ES-I3 (cell line): ENCODE results near the gene RNF213.

Source experiments
- H3K36me3 ChIP-seq: 2 replicates; pipeline ENCODE4 v1.6.1; 2013; ENCODE audit warnings: mild to moderate bottlenecking, low read length, control low read depth, moderate library complexity; ENCODE audit not compliant: insufficient read depth
- H3K4me1 ChIP-seq: 2 replicates; pipeline ENCODE4 v1.6.1; 2013; ENCODE audit warnings: mild to moderate bottlenecking, control low read depth, low read length; ENCODE audit not compliant: insufficient read depth
- H3K9ac ChIP-seq: 2 replicates; pipeline ENCODE4 v1.6.1; 2013; ENCODE audit warnings: low read depth, mild to moderate bottlenecking, low read length, moderate library complexity
- H3K9me3 ChIP-seq: 2 replicates; pipeline ENCODE4 v1.6.1; 2013; ENCODE audit warnings: mild to moderate bottlenecking, low read length, moderate library complexity; ENCODE audit not compliant: control insufficient read depth, insufficient read depth

RNF213 gene

DNA sequence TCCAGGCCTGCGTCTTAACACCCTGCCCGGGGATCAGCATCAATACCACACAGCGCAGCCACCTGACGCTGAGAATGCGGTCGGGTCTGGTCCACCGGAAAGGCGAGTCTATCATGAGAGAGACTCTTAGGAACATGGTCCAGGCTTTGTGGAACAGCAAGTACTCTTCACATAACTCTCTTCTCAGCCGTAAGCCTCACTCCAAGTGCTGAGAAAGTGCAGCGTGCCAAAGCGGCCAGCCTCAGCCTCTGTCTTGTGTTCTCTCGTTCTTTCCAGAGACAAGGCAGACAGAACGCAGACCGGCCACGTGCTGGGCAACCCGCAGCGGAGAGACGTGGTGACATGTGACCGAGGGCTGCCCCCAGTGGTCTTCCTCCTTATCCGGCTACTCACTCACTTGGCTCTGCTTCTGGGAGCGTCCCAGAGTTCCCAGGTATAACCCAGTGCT, 119.9 kb downstream of the RNF213 start:
- Histone ChIP-seq H3K36me3 (peaks cover 43% of the 10 kb centered on the region), H3K9me3 (no peaks in the 10 kb centered on the region), H3K4me1 (no peaks in the 10 kb centered on the region), H3K9ac (no peak overlapping the region)

DNA sequence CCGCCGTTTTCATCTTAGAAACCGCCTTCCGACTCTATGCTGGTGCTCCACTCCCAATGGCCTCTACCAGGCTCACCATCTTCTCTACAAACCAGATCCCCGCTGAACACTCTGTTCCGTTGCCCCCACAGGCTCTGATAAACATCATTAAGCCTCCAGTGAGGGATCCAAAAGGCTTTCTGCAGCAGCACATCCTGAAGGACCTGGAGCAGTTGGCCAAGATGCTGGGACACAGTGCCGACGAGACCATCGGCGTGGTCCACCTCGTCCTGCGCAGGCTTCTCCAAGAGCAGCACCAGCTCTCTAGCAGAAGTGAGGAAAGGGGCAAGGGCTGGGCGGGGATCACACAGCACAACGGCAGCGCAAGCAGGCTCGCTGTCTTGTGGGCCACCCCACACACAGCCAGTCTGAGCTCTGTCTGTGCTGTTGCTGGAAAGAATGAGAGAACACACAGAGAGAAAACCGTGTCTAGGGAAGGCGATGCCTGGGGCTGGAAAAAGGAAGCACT, 120.8 kb downstream of the RNF213 start:
- peaks cover 47% of the 10 kb centered on the region for H3K36me3 ChIP-seq
- H3K9me3 ChIP-seq: no peaks in the 10 kb centered on the region
- no peak overlapping the region for H3K9ac ChIP-seq
- no peaks in the 10 kb centered on the region for H3K4me1 ChIP-seq

DNA sequence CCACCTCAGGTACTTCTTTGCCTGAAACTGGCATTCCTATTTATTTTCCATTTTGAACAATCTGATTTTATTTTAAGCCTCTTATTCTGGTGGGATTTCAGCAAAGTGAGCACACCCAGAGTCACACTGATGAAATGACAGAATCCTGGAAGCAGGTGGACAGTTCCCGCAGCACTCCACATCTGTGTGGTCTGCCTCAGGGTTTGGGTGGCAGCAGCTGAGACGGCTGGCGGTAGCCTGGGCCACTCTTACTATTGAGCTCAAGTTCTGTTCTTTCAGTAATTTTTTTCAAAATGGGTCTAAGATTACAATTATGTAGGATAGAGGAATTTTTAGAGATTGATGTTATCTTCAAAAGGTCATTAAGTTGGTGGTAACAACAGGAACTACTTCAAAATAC, 121.8 kb downstream of the RNF213 start:
- Histone ChIP-seq H3K36me3 (peaks cover 42% of the 10 kb centered on the region), H3K4me1 (no peaks in the 10 kb centered on the region), H3K9me3 (no peaks in the 10 kb centered on the region), H3K9ac (no peak overlapping the region)

DNA sequence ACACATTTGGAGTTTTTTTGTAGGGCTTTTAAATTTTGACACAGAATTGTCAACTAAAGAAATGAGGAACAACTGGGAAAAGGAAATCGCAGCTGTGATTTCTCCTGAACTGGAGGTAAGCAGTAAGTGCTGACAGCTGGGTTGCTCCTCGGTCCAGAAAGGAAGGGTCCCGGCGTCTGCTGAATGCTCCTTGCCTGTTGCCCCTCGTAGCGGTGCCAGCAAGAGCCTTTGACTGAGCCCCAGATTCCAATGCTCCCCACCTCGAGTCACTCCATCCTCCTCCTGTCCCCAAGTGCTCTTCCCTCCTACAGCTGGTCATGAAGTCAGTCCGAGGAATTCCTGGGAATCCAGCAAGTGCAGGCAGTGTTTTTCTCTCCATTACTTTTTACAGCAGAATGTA, 122.3 kb downstream of the RNF213 start:
- no peak overlapping the region for H3K9ac ChIP-seq
- no peaks in the 10 kb centered on the region for H3K4me1 ChIP-seq
- no peaks in the 10 kb centered on the region for H3K9me3 ChIP-seq
- peaks cover 38% of the 10 kb centered on the region for H3K36me3 ChIP-seq

DNA sequence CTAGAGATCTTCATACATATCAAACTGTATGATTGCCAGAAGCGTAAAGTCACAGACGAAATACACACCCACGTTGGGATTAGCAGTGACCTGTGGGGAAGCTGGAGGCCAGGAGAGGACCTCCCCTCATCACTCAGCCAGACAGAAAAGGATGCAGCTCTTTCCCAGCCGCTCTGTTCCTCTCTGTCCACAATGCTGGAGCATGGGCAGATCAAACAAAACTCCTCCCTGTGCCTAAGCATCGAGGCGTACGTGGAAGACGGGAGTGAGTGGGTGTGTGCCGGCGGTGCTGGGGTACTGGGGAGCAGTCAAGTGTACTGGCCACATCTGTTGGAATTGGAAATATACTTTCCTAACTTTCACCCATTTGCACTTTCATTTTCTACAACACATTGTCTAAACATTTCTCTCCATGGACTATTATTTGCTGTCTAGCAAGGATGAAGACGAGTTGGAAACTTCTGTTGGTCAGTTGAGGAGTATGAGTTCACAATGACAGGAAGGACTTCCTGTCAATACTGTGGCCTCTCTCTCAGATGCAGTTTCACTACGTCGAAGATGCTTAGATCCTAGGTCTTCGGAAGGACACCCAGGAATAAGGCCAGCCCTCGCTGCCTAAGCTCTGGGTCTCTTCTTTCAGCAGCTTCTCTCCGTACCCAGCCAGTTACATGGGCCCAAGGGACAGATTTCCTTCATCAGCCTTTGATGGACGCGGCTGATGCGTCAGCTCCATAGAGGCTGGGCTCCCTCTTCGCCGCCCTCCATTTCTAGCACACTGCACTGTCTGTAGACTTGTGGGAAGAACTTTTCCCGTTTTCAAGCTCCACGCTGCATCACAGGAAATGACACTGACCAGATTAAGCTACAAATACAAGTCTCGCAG, 123.7 kb downstream of the RNF213 start:
- no peak overlapping the region for H3K9ac ChIP-seq
- H3K9me3 ChIP-seq: no peaks in the 10 kb centered on the region
- H3K4me1 ChIP-seq: no peaks in the 10 kb centered on the region
- H3K36me3 ChIP-seq: peaks cover 43% of the 10 kb centered on the region

DNA sequence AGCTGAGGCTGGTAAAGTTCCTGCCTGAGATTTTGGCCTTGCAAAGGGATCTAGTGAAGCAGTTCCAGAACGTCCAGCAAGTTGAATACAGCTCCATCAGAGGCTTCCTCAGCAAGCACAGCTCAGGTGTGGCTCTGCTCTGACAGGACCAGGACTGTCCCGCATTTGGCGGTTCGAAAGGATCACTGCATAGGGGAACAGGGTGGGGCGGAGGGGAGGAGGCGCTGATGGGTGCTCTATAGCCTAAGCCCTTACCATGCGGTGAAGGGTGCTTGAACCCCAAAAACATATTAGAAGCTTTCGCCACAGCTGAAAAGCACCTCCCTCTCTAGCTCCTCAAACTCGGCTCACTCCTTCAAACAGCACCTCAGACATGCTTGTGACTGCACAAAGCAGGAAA, 124.4 kb downstream of the RNF213 start:
- Histone ChIP-seq H3K36me3 (peaks cover 43% of the 10 kb centered on the region), H3K9me3 (no peaks in the 10 kb centered on the region), H3K9ac (no peak overlapping the region), H3K4me1 (no peaks in the 10 kb centered on the region)

DNA sequence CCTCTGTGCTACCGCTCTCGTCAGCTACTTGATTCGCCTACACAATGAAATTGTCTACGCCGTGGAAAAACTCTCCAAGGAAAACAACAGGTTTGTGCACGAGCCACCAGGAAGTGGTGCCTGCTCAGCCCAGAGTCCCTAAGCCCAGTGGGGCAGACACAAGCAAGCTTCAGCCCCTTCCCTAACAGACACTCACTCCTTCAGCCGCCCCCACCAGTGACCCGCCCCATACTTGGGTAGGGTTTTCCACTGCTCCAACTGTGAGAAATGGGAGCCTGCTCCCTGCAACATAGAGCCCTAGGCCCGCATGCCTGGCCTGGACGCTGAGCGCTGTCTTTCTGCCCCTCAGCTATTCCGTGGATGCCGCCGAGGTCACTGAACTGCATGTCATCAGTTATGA, 125.7 kb downstream of the RNF213 start:
- Histone ChIP-seq H3K9me3 (no peaks in the 10 kb centered on the region), H3K9ac (no peak overlapping the region), H3K36me3 (peaks cover 32% of the 10 kb centered on the region), H3K4me1 (no peaks in the 10 kb centered on the region)

DNA sequence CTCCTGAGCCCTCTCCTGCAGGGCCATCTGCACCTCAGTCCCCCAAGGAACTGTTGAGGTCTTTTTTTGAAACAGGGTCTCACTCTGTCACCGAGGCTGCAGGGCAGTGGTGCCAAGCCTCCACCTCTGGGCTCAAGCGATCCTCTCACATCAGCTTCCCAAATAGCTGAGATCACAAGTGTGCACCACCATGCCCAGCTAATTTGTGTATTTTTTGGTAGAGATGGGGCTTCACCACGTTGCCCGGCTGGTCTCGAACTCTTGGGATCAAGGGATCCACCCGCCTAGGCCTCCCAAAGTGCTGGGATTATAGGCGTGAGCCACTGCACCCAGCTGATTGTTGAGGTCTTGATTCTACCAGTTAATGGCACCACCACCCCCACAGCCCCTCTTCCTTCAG, 126.4 kb downstream of the RNF213 start:
- Histone ChIP-seq H3K9ac (no peak overlapping the region), H3K4me1 (no peaks in the 10 kb centered on the region), H3K36me3 (peaks cover 32% of the 10 kb centered on the region), H3K9me3 (no peaks in the 10 kb centered on the region)

DNA sequence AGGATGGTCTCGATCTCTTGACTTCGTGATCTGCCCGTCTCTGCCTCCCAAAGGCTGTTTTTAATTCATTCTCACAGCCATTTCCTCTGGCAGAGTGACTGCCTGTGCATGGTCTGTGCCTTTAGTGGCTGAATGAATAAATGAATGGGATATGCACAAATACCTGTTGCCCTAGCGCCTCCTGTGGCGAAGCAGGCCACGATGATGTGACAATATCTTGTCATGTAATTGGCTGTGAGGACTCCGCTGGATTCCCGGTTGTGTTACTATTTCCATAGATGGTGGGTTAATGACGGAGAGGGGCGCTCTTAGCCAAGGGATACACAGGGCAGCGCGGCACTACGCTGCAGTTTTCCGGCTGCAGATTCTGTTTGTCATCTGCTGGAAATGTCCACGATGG, 127.5 kb downstream of the RNF213 start:
- Histone ChIP-seq H3K9ac (no peak overlapping the region), H3K4me1 (no peaks in the 10 kb centered on the region), H3K36me3 (peaks cover 32% of the 10 kb centered on the region), H3K9me3 (no peaks in the 10 kb centered on the region)

DNA sequence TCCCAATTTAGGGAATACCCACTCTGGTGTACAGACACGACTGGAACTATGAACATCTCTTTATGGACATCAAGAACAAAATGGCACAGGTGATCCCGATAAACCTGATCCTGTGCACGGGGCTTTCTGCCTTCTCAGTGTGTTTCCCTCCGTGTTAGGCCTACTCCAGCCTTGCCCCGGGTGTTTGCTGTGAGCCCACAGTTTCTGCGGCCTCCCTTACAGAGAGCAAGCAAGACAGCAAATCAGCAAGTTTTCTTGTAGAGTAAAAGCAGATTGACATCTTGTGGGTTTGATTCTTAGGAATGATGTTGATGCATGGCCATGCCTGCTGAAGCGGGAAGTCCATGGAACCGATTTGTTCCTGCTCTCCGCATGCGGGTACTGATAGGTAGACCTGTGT, 127.9 kb downstream of the RNF213 start:
- no peak overlapping the region for H3K9ac ChIP-seq
- H3K9me3 ChIP-seq: no peaks in the 10 kb centered on the region
- no peaks in the 10 kb centered on the region for H3K4me1 ChIP-seq
- H3K36me3 ChIP-seq: peaks cover 27% of the 10 kb centered on the region

DNA sequence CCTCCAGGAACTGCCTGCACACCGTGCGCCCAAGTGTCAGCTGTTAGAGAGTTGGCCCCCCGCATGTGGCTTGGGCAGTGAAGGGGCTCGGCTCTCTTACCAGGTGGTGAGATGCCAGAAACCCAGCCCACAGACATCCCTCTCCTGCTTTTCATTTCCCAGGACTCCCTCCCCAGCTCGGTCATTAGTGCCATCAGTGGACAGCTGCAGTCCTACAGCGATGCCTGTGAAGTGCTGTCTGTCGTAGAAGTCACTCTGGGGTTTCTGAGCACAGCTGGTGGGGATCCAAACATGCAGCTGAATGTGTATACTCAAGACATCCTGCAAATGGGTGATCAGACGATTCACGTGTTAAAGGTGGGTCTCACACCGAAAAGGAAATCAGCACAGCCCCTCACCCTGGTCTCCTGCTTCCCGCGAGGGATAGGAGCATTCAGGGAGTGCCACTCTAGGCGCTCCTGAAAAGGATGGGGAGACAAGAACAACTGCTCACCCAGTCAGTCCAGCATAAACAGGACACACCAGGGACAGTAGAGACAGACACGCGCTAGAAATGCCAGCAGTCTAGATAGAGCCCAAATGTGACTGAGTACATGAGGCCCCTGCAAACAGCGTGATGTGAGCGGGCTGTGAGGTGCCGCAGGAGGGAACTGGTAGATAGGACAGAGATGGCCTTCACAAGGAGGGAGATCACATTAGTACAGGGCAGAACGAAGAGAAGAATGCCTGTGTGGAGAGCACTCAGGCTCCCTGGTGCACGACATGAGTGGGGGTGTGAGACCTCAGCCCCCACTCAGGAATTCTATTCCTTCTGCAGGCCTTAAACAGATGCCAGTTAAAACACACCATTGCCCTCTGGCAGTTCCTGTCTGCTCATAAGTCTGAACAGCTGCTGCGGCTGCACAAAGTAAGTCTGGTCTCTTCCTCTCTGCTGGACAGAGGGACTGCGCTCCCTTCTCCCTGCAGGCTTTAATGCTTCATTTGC, 128.7 kb downstream of the RNF213 start:
- Histone ChIP-seq H3K4me1 (no peaks in the 10 kb centered on the region), H3K36me3 (peaks cover 24% of the 10 kb centered on the region), H3K9ac (no peak overlapping the region), H3K9me3 (no peaks in the 10 kb centered on the region)

DNA sequence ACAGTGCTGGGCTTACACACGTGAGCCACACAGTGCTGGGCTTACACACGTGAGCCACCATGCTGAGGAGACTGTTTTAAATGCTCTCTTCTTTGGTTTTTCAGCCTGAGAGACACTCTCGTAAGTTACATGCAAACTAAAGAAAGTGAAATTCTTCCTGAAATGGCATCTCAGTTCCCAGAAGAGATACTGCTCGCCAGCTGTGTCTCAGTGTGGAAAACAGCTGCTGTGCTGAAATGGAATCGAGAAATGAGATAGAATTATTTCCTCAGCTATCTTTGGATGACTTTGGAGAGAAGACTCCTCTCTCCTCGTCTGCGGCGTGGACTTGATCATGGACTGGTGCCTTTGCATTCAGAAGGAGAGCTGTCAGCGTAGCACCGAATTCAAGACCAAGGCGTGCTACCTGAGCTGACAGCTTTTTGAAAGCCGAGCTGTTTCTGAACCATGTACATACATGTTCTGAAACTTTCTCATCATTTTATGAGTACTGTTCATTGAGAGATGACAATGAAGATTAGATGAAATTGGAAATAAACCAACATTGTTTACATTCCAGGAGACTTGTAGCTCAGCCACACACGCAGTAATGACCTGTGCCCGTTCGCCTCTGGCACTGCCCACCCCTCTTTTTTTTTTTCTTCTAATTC, 132.7 kb downstream of the RNF213 start:
- Histone ChIP-seq H3K9ac (no peak overlapping the region), H3K36me3 (peaks cover 9% of the 10 kb centered on the region), H3K4me1 (peaks cover 9% of the 10 kb centered on the region; the same call in 1 of the 2 replicates), H3K9me3 (no peaks in the 10 kb centered on the region)

DNA sequence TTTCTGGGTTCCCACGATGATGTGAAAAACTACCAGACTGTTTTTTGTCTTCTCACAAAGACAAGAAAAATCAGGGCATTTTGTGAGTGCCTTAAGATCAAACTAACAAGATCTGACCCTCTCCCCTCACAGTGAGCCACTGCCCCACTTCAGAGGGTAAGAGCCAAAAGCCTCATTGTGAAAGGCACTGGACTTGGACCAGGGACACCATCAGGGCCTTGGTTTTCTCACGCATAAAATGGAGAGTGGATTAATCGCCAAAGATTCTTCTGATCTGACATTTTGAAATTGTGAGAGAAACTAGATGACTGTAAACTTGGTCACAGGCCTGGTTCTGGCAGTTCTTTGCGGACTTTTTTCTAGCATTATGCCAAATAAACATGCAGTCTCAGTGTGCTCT, 133.3 kb downstream of the RNF213 start:
- no peaks in the 10 kb centered on the region for H3K9me3 ChIP-seq
- peaks cover 9% of the 10 kb centered on the region; the same call in 1 of the 2 replicates for H3K4me1 ChIP-seq
- H3K9ac ChIP-seq: no peak overlapping the region
- H3K36me3 ChIP-seq: peaks cover 3% of the 10 kb centered on the region

DNA sequence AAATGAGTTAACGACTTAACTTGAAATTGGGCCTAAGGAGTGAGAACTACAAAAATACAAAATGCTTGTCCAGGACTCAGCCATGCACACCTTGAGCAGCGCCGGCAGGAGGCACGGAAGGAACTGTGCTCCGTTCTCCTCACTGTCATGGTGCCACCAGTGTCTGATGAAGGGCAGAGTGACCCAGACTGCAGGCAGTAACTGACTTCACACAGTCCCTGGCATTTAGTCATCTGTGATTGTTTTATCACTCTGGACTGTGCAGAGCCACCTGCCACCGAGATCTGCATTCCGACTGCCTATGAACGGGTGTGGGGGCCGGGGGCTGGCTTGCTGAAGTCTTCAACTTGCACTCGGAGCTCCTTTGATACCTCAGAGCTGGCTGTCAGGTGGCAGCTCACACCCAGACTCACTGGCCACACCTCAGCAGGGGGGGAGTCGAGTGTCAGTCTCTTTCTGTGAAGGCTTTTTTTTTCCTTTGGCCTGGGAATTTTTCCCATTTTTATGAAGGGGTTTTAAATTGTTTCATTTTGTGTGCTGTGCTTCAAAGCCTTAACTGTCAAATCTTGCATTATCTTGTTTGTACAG, 134.1 kb downstream of the RNF213 start:
- no peak overlapping the region for H3K9ac ChIP-seq
- H3K9me3 ChIP-seq: no peaks in the 10 kb centered on the region
- peaks cover 9% of the 10 kb centered on the region; the same call in 1 of the 2 replicates for H3K4me1 ChIP-seq
- H3K36me3 ChIP-seq: peaks cover 3% of the 10 kb centered on the region; the same call in 1 of the 2 replicates
